HG02943 (cell line): ENCODE measurements around the gene GTPBP4.
A peak's percentile ranks its signal among the peaks of the same experiment; 100 is the strongest.

Experiments
- ATAC-seq: cut with Tn5 transposase; IDR thresholded peaks from one replicate; pipeline ENCODE4 v1.9.1; 2021; ENCODE audit warnings: mild to moderate bottlenecking, low read depth, moderate library complexity; ENCODE audit not compliant: unreplicated experiment

GTPBP4 gene

GRCh38 chr10:987870-988666, at the start of gene GTPBP4:
GTPBP4 (plus strand) TSS chr10:988434; CDS start chr10:988480, 46 bp downstream.
- peak; percentile 94 for ATAC-seq

DNA sequence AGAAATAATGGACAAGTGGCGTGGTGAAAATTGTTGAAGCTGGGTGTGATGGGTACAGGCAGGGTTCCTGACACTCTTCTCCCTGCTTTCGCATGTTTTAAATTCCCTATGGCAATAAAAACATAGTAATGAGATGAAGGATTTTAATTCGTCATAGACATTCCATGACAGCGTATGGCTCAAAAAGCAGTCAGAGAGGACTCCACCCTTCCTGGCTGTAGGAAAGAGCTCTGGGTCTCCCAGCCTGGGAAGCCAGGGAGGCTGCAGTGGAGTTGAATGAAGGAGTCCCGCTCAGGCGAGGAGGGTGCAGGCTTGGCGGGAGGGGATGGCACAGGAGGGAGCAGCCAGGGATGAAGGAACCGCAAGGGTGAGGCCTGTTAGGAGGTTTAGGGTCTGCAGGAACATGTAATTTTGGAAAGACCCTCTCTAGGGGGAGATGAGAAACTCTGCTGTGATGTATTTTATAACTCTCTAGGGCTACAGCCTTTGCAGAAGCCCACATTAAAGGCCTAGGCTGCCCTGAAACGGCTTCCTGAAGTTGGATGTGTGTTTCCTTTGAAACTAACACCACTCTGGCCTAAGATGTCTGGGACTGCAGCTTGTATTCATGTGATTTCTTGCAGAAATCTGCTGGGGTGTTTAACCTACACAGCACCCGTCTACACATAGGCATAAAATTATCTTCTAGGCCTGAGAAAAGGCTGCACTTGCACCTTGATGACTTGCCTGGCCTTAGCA, 49.1 kb upstream of the GTPBP4 start:
- ATAC-seq = no peak

- ATAC-seq = no peak
Observed at GRCh38 chr10:943334-944033, 44.8 kb upstream of the GTPBP4 start.

DNA sequence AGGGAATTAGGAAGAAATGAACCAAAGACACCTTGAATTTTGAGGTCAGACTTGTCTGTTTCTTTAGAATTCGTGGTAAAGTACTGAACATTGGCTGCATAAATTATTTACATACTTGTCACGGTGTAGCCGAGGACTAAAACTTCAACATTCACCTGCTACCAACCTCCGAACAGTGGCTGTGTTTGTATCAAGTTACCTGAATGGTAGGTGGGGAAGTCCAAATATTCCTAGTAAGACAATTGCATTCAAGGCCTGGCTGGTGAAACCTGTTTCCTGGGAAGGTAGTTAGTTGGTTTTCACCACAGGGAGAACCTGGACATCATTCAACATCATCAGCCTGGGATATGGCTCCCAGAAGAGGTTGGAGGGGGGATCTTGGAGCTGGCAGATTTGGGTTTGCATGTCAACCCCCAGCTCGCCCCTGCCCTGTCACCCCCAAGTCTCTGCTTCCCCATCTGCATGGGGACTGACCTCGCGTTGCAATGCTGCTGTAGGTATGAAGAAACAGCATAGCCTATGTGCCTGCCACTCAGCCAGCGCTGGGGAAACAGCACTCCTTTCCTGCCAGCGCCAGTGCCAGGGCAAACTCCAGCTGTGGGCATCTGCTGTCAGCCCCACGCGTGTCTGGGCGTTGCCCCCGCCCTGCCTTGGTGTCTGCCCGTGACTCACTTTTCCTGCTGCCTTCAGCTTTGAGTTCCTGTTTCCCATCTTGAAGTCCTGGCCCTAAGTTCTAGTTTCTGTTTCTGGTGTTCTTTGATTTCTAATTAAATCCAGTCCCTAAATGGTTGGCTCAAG, 44.0 kb upstream of the GTPBP4 start:
- no peak for ATAC-seq

- ATAC-seq = no peak
Observed at GRCh38 chr10:945778-946177, 42.5 kb upstream of the GTPBP4 start.

- no peak for ATAC-seq
Observed at GRCh38 chr10:947051-947450, 41.2 kb upstream of the GTPBP4 start.

DNA sequence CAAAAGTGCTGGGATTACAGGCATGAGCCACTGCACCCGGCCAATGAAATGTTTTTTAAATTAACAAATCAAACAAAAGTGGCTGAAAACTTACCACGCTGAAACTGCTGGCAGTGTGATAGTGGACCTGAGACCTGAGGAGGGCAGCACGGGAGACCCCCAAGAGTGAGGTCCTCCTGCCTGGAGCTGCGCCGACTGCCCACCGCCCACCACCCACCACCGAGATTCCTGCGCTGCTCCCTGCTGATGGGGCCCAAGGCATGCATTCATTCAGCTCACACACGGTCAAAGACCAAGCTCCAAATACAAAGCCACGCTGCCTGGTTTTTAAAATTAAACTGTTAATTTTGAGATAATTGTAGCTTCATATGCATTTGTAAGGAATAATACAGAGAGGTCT, 40.4 kb upstream of the GTPBP4 start:
- no peak for ATAC-seq

- no peak for ATAC-seq
Observed at GRCh38 chr10:948347-948746, 39.9 kb upstream of the GTPBP4 start.

- ATAC-seq = no peak
Observed at GRCh38 chr10:949446-949845, 38.8 kb upstream of the GTPBP4 start.

- no peak for ATAC-seq
Observed at GRCh38 chr10:953836-954235, 34.4 kb upstream of the GTPBP4 start.

DNA sequence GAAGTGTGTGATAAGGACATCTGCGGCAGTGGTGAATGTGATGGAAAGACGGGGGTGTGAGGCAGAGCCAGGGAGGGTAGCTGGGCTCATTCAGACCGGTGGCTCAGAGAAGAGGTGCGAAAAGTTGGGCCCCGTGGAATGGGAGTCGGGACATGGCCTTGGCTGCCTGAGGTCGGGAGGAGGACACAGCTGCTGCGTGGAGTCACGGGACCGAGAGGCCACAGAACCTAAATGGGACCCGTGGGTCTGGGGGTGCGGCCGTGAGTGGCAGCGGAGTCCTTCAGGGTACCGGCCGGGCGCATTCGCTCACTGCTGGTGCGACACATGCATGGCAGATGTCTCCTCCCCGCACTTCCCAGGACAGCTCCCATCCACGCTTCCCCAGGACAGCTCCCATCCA, 33.8 kb upstream of the GTPBP4 start:
- no peak for ATAC-seq

GRCh38 chr10:955127-955819, 33.0 kb upstream of the GTPBP4 start:
- no peak for ATAC-seq

DNA sequence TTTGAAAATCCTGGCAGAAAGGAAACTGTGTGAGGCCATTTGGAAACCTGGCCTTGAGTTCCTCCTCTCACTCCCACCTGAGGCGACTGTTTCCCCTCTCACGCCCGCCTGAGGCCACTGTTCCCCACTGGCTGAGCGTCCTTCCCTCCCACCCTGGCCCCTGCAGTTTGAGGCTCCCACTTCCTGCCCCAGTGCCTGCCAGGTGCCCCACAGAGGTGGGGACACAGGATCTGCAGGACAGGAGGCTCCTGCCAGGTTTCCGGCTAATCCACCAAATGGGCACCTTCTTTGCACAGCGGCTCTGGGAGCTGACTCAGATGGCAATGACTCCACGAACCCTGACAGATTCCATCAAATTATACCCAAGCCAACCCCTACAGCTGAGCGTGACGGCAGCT, 32.4 kb upstream of the GTPBP4 start:
- no peak for ATAC-seq

- ATAC-seq = no peak
Observed at GRCh38 chr10:958106-958505, 30.1 kb upstream of the GTPBP4 start.

DNA sequence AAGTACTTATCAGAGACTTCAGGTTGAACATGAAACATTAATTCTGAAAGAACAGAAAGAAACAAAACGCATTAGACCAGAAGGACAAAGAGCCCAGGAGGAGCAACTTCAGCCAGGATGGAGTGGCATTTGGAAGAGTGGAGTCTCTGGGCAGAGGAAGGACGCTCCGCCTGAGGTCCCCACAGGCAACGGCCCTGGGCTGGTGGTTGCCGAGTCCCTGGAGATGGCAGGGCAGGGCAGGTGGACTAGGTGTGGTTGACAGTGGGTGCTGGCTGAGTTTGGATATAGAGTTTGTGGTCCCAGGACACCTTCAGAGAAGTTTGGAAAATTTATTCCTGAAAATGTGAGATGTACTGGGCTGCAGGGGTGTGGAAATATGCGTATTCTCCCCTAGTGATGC, 29.4 kb upstream of the GTPBP4 start:
- no peak for ATAC-seq

DNA sequence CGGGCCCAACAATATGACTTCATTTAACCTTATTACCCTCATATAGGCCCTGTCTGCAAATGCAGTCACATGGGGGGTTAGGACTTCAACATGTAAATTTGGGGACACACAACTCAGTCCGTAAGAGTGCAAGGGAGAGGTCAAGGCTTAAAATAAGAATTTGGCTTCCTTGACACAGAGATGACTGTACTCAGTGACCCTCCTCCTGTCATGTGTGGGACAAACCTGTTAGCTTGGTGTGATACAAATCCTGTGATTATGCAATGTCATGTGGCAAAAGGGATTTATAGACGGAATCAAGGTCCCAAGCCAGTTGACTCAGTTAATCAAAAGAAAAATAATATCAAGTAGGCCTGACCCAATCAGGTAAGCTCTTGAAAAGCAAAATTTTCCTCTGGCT, 25.9 kb upstream of the GTPBP4 start:
- no peak for ATAC-seq

GRCh38 chr10:963186-963585, 25.0 kb upstream of the GTPBP4 start:
- ATAC-seq = no peak

DNA sequence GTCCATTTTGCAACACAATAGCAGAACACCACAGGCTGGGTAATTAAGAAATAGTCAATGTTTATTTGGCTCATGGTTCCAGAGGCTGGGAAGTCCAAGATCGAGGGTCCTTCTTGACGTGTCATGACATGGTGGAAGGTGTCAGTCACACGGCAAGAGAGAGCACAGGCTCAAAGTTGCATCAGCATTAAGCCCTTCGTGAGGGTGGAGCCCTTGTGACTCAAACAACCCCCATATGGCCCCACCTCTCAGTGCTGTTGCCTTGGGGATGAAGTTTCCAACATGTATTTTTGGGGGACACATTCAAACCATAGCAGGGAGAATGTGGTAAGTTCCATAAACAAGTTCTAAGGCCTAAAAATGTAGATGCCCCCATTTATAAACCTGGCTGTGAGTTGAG, 24.6 kb upstream of the GTPBP4 start:
- no peak for ATAC-seq

DNA sequence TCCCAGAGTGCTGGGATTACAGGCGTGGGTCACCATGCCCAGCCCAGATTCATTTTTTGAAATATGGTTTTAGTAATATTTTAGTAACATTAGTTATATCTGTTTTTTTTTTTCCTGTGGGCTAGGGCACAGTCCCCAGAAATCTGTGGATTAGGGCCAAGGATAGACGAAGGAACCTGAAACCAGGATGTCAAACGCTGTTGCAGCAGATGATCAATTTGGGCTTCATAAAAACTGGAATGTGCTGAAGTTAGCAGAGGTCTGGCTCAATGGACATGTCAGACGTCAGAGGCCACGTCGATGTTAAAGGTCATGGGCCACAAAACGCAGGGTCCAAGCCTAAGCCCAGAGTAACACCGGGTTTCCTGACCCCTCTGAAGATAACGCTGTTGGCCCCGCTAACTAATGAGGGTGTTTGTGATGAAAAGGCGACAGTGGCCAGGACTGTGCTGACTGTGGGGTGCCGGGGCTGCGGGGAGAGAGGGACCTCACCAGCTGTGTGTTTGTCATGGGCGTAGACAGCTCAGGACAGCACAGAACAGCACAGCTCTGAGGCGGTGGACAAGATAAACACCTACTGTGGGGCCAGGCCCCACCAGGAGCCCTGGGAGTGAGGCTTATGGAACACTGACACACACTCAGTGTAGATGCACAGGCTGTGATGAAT, 23.8 kb upstream of the GTPBP4 start:
- ATAC-seq = no peak
